GM23248 (cell line): ENCODE measurements around the gene TIGIT.

Source experiments
- EZH2 ChIP-seq: fragments of 200-600 bp; sonication (generic); IDR thresholded peaks from 2 replicates; pipeline ENCODE4 v1.6.1; 2018; ENCODE audit warnings: antibody characterized with exemption, mild to moderate bottlenecking; ENCODE audit not compliant: insufficient read depth, poor library complexity, severe bottlenecking
- EZH2phosphoT487 ChIP-seq: fragments of 200-600 bp; sonication (generic); IDR thresholded peaks from 2 replicates; pipeline ENCODE4 v1.6.1; 2018; ENCODE audit warnings: antibody characterized with exemption, moderate library complexity, mild to moderate bottlenecking, low read depth; ENCODE audit not compliant: insufficient read depth

DNA sequence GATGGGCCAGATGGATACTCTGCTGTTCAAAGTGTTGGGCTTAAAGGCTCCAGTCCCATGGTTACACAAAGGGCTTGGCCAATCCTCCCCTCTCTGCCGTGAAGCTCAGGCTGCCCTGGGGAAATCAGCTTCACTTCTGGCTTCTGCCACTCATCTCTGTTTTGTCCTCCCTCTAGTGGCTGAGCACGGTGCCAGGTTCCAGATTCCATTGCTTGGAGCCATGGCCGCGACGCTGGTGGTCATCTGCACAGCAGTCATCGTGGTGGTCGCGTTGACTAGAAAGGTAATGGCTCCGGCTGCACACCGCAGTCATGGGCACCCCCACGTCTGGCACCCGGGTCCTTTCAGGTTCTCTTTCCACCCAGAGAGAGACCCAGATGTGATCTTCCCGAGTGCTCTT, 5.6 kb downstream of the TIGIT start:
- TF ChIP-seq EZH2phosphoT487 (no peak), EZH2 (no peak)
